Immature natural killer cell (primary cell): ENCODE data around the gene NR2F1-AS1. TPM values are rescaled to one million over a fixed set of nuclear protein-coding genes. Genes with fewer than 3 reads are reported as not detected.
"Not testable (repeated sequence)": the region's sequence is repeated elsewhere in the genome, so short reads cannot be mapped to it uniquely, and the experiment has no call there.

Experiments used
- DNase-seq, 3 donors: peaks; one replicate each; pipeline ENCODE4 v3.0.0; 2022; ENCODE audit warnings: mixed read lengths in 1 of 3
- H3K27ac Mint-ChIP-seq, 6 donors: one replicate each; pipeline ENCODE4 v1.8.0; 2020; ENCODE audit warnings: mixed read lengths in 6 of 6, mild to moderate bottlenecking in 5 of 6, inconsistent platforms in 4 of 6, moderate library complexity in 3 of 6
- H3K27me3 Mint-ChIP-seq, 3 donors: one replicate each; pipeline ENCODE4 v1.8.0; 2020 to 2021; ENCODE audit warnings: low read depth in 3 of 3, mild to moderate bottlenecking in 3 of 3, mixed read lengths in 3 of 3, moderate library complexity in 3 of 3, inconsistent platforms in 1 of 3
- H3K36me3 Mint-ChIP-seq, 3 donors: one replicate each; pipeline ENCODE4 v1.8.0; 2020; ENCODE audit warnings: mixed read lengths in 3 of 3, inconsistent platforms in 2 of 3, mild to moderate bottlenecking in 2 of 3
- H3K4me1 Mint-ChIP-seq, 2 donors: one replicate each; pipeline ENCODE4 v1.8.0; 2020; ENCODE audit warnings: inconsistent platforms in 2 of 2, mild to moderate bottlenecking in 2 of 2, mixed read lengths in 2 of 2, moderate library complexity in 1 of 2
- H3K4me3 Mint-ChIP-seq, 5 donors: one replicate each; pipeline ENCODE4 v1.8.0; 2020; ENCODE audit warnings: mild to moderate bottlenecking in 5 of 5, mixed read lengths in 5 of 5, inconsistent platforms in 3 of 5, moderate library complexity in 3 of 5
- H3K9me3 Mint-ChIP-seq, 6 donors: one replicate each; pipeline ENCODE4 v1.8.0; 2020; ENCODE audit warnings: mild to moderate bottlenecking in 6 of 6, mixed read lengths in 6 of 6, inconsistent platforms in 4 of 6, moderate library complexity in 3 of 6
- polyA plus RNA-seq, 3 donors: library from polyadenylated mRNA; unstranded; fragments of 300-500 nt; fragmentation: Illumina TruSeq; gene quantifications; one replicate each; pipeline ENCODE4 v1.2.3, GENCODE V29; 2021

The NR2F1-AS1 gene
- polyA plus RNA-seq, 3 donors from 2014 or later = not detected

GRCh38 chr5:93573354-93574351, 7.4 kb downstream of the NR2F1-AS1 start:
- Mint-ChIP-seq H3K4me3 (peak overlapping the region in 1 of 5 donors; percentile 38), H3K9me3 (peaks cover 0 to 9% (median 0%) of the 10 kb centered on the region in 6 donors), H3K36me3 (no peaks in the 10 kb centered on the region), H3K27ac (no peak overlapping the region), H3K27me3 (peaks cover 23 to 73% (median 54%) of the 10 kb centered on the region in 3 donors), H3K4me1 (peaks cover 24 to 40% of the 10 kb centered on the region in 2 donors)
- DNase-seq = no peak

- no peaks in the 10 kb centered on the region for H3K36me3 Mint-ChIP-seq
- peaks cover 20 to 68% (median 56%) of the 10 kb centered on the region in 3 donors for H3K27me3 Mint-ChIP-seq
- peaks cover 0 to 10% (median 0%) of the 10 kb centered on the region in 6 donors for H3K9me3 Mint-ChIP-seq
- H3K27ac Mint-ChIP-seq = no peak overlapping the region
- H3K4me1 Mint-ChIP-seq = peaks cover 19 to 31% of the 10 kb centered on the region in 2 donors
- no peak for DNase-seq
- peak overlapping the region in 1 of 5 donors; percentile 9 for H3K4me3 Mint-ChIP-seq
Measured at GRCh38 chr5:93572608-93573353, 8.2 kb downstream of the NR2F1-AS1 start.

- Mint-ChIP-seq H3K36me3 (no peaks in the 10 kb centered on the region), H3K9me3 (peaks cover 0 to 10% (median 0%) of the 10 kb centered on the region in 6 donors), H3K27ac (no peak overlapping the region), H3K4me3 (peak overlapping the region in 4 of 5 donors; percentile 0 to 9 (median 4)), H3K4me1 (peaks cover 19 to 27% of the 10 kb centered on the region in 2 donors), H3K27me3 (peaks cover 22 to 63% (median 58%) of the 10 kb centered on the region in 3 donors)
- no peak for DNase-seq
Measured at GRCh38 chr5:93572101-93572607, 8.9 kb downstream of the NR2F1-AS1 start.

DNA sequence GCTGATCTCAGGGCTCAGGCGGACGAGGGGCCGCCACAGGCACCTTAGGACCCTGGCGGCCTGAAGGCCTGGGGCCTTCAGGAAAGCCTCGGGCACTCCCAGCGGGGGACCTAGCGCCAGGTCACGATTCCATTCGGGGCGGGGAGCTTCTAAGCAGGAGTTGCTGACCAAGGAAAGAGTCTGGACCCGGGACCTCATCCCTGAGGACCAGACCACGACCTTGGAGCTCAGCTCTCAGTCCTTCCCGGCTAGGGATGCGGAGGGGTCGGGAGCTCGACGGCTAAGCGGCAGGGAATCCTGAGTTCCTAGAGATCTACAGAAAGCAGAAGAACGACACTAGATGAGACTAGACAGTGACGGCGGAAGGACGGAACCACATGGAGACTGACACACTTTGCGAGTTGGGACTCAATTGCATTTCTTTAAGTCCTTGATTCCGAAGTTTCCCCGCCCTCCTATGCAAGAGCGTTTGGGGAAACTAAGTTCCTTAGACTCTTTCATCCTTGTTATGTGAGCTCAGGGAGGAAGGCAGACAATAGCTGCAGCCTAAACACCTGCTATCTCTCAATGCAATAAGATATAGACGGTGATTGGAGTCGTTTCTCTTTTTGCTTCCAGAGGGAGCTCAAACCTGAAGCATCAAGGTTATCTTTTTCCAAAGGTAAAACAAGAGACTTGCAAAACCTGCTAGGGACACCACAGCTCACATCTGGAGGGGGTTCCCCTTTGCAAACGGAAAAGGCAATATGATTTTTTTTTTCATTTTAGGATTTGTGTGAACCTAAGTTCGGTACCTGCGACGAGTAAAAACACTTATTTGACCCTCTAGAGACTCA, 9.7 kb downstream of the NR2F1-AS1 start:
- peak overlapping the region; percentile 9 to 63 (median 36) for H3K4me3 Mint-ChIP-seq
- H3K36me3 Mint-ChIP-seq = no peaks in the 10 kb centered on the region
- peaks cover 0 to 10% (median 0%) of the 10 kb centered on the region in 6 donors for H3K9me3 Mint-ChIP-seq
- peaks cover 19 to 27% of the 10 kb centered on the region in 2 donors for H3K4me1 Mint-ChIP-seq
- H3K27me3 Mint-ChIP-seq = peaks cover 21 to 58% (median 57%) of the 10 kb centered on the region in 3 donors
- H3K27ac Mint-ChIP-seq = peak overlapping the region in 1 of 6 donors; percentile 10
- DNase-seq = no peak

DNA sequence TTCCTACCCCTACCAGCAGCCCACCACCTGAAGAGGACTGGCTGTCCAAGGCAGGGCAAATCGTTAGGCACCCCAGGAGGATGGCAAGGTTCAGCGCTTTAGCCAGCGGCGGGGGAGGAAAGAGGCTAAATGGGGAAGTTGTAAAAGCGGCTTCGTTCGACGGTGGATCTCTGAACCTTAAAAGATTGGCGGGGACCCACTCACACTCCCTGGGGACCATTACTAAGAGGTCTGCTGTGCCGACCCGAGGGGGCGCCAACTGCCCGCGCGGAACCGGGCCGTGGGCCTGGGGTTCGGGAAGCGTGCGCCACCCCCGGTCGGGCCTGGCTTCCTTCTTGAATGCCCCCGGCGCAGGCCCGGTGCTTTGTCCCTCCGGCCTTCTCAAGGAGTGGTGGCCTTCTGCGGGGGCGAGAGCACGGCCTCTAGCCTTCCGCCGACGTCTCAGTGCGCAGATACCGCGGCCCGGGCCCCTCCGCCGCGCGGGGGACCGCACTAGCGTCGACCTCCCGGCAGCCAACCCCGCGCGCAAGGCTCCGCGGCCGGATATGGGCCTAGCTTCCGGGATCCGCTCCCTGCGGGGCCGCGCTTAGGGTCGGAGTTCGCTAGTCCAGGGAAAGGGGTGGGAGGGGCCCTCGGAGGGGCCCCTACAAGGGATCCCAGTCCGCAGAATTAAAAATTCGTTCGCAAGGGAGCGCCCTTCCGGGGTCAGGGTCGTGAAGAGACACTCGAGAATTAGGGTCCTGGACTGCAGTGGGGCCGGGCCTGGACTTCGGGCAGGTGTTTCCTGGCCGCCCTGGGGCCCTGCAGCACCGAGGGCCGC, 10.5 kb downstream of the NR2F1-AS1 start:
- no peak for DNase-seq
- H3K4me3 Mint-ChIP-seq = peak overlapping the region; percentile 55 to 70 (median 65)
- H3K9me3 Mint-ChIP-seq = peaks cover 0 to 10% (median 0%) of the 10 kb centered on the region in 6 donors
- no peak overlapping the region for H3K27ac Mint-ChIP-seq
- peaks cover 19 to 27% of the 10 kb centered on the region in 2 donors for H3K4me1 Mint-ChIP-seq
- H3K27me3 Mint-ChIP-seq = peaks cover 21 to 57% (median 50%) of the 10 kb centered on the region in 3 donors
- no peaks in the 10 kb centered on the region for H3K36me3 Mint-ChIP-seq

GRCh38 chr5:93569300-93570160, 11.5 kb downstream of the NR2F1-AS1 start:
- no peak for DNase-seq
- peak overlapping the region; percentile 55 to 70 (median 65) for H3K4me3 Mint-ChIP-seq
- peaks cover 15 to 48% (median 47%) of the 10 kb centered on the region in 3 donors for H3K27me3 Mint-ChIP-seq
- peaks cover 0 to 10% (median 0%) of the 10 kb centered on the region in 6 donors for H3K9me3 Mint-ChIP-seq
- H3K36me3 Mint-ChIP-seq = no peaks in the 10 kb centered on the region
- H3K27ac Mint-ChIP-seq = no peak overlapping the region
- peaks cover 19 to 27% of the 10 kb centered on the region in 2 donors for H3K4me1 Mint-ChIP-seq

DNA sequence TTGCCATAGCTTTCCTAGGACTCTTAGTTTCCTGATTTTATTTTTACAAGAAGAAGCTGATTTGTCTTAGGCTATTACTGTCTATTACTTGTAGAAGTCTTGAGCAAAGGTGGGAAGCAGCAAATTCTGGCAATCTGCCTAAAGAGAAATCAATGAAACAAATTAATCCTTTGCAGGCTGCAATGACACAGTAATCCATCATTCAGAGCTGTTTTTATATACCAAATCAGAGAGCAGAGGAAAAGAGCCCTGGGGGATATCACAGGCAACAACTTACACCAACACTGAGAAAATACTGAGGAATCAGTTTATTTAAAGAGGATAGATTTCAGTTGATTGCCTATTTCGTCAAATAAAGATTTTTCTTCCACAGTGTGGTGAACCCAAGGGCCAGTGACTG, 13.6 kb downstream of the NR2F1-AS1 start:
- H3K27me3 Mint-ChIP-seq = peaks cover 10 to 39% (median 36%) of the 10 kb centered on the region in 3 donors
- peaks cover 18 to 27% of the 10 kb centered on the region in 2 donors for H3K4me1 Mint-ChIP-seq
- DNase-seq = no peak
- H3K36me3 Mint-ChIP-seq = no peaks in the 10 kb centered on the region
- no peak overlapping the region for H3K27ac Mint-ChIP-seq
- H3K4me3 Mint-ChIP-seq = no peak overlapping the region
- peaks cover 0 to 9% (median 0%) of the 10 kb centered on the region in 6 donors for H3K9me3 Mint-ChIP-seq

DNA sequence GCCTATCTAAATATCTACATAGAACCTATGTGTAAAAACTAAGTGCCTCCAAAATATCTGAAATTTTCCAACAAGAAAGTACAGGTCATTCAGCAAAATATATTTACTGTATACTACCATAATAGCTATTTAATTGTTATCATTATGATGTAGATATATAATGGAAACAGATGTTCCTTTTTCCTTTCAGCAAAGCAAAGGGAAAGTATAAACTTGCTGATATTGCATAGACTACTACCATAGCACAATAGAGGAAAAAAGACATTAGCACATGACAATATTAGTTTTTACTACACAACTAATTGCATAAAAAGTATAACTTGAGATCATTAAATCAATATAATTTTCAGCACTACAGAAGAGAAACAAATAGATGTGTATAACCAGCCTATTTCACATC, 14.9 kb downstream of the NR2F1-AS1 start:
- no peak for DNase-seq
- no peak overlapping the region for H3K27ac Mint-ChIP-seq
- no peak overlapping the region for H3K4me3 Mint-ChIP-seq
- H3K4me1 Mint-ChIP-seq = peaks cover 7 to 18% of the 10 kb centered on the region in 2 donors
- H3K27me3 Mint-ChIP-seq = peaks cover 10 to 26% (median 26%) of the 10 kb centered on the region in 3 donors
- H3K9me3 Mint-ChIP-seq = peaks cover 0 to 8% (median 0%) of the 10 kb centered on the region in 6 donors
- no peaks in the 10 kb centered on the region for H3K36me3 Mint-ChIP-seq

- Mint-ChIP-seq H3K9me3 (peaks cover 0 to 11% (median 0%) of the 10 kb centered on the region in 6 donors), H3K4me3 (no peak overlapping the region), H3K27ac (no peak overlapping the region), H3K36me3 (no peaks in the 10 kb centered on the region), H3K27me3 (peaks cover 2 to 7% (median 7%) of the 10 kb centered on the region in 3 donors), H3K4me1 (no peaks in the 10 kb centered on the region)
- DNase-seq = no peak
Measured at GRCh38 chr5:93557021-93557604, 23.9 kb downstream of the NR2F1-AS1 start.

DNA sequence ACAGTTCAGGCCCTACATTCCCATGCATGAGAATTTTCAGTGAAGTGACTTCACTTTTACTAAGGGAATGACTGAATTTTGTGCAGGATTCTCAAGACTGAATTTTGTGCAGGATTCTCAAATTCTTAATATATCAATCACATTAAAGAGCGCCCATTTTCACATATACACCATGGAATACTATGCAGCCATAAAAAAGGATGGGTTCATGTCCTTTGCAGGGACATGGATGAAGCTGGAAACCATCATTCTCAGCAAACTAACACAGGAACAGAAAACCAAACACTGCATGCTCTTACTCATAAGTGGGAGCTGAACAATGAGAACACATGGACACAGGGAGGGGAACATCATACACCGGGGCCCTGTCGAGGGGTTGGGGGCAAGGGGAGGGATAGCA, 31.4 kb downstream of the NR2F1-AS1 start:
- not testable (repeated sequence) for H3K36me3 Mint-ChIP-seq, H3K4me1 Mint-ChIP-seq, H3K27me3 Mint-ChIP-seq, DNase-seq, H3K27ac Mint-ChIP-seq, H3K4me3 Mint-ChIP-seq, H3K9me3 Mint-ChIP-seq

DNA sequence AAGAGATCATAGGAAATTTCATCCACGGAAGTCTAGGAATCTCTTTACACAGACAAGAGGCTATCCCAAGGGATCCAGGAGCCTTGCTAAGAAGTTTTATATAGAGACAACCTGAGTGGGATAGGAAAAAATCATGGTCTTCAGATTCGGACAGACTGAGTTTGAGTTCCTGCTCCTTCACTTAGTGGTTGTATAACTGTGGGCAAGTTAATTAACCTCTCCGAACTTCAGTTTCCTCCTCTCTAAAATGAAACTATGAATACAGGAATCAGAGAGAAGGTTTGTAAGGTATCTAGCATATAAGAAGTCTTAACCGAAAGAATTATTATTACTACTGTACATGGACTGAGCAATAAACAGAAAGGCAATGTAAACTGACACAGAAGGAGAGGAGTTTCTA, 35.1 kb downstream of the NR2F1-AS1 start:
- Mint-ChIP-seq H3K4me1 (no peaks in the 10 kb centered on the region), H3K9me3 (peaks cover 0 to 6% (median 2%) of the 10 kb centered on the region in 6 donors), H3K4me3 (no peak overlapping the region), H3K27me3 (peaks cover 0 to 2% (median 2%) of the 10 kb centered on the region in 3 donors), H3K36me3 (no peaks in the 10 kb centered on the region), H3K27ac (no peak overlapping the region)
- no peak for DNase-seq
